ENCODE data around the gene ITPR1. TPM values are rescaled to one million over a fixed set of nuclear protein-coding genes. Genes with fewer than 3 reads are reported as not detected.

Gene ITPR1
- total RNA-seq, 4 donors from 2014 or later: 15.3 to 50.2 (median 28.7) TPM

- 45 to 55% methylated on average over 5 of the region's 5 CpGs for WGBS, 2 donors (ENCODE audit: low coverage in 1 of 2)
- TF ChIP-seq POLR2A (IDR thresholded peaks at IDR 0.05): no peak
- TF ChIP-seq, protein P1, sequence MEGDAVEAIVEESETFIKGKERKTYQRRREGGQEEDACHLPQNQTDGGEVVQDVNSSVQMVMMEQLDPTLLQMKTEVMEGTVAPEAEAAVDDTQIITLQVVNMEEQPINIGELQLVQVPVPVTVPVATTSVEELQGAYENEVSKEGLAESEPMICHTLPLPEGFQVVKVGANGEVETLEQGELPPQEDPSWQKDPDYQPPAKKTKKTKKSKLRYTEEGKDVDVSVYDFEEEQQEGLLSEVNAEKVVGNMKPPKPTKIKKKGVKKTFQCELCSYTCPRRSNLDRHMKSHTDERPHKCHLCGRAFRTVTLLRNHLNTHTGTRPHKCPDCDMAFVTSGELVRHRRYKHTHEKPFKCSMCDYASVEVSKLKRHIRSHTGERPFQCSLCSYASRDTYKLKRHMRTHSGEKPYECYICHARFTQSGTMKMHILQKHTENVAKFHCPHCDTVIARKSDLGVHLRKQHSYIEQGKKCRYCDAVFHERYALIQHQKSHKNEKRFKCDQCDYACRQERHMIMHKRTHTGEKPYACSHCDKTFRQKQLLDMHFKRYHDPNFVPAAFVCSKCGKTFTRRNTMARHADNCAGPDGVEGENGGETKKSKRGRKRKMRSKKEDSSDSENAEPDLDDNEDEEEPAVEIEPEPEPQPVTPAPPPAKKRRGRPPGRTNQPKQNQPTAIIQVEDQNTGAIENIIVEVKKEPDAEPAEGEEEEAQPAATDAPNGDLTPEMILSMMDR (IDR thresholded peaks at IDR 0.05): no peak
- peaks cover 21 to 56% (median 29%) of the 10 kb centered on the region in 4 donors for H3K4me1 ChIP-seq
- DNase-seq: no peak
- no peaks in the 10 kb centered on the region for H3K27me3 ChIP-seq
- H3K4me3 ChIP-seq: no peak overlapping the region
- in situ Hi-C loops (cut with MboI; ENCODE audit: low pct_ligation_motif_present in 1 of 4, low pct_unique_long_range_greater_than_20kb in 1 of 4, low sequenced_read_pairs in 3 of 4) (no loop called here), intact Hi-C loops (cut with DNase I; ENCODE audit: low total_unique reads) (no loop called here)
- H3K36me3 ChIP-seq: no peaks in the 10 kb centered on the region
- H3K9me3 ChIP-seq: no peaks in the 10 kb centered on the region
- peak overlapping the region in 1 of 4 donors; percentile 12 for H3K27ac ChIP-seq
Measured at GRCh38 chr3:4507024-4507596, 14.0 kb downstream of the ITPR1 start.

- TF ChIP-seq EP300 (IDR thresholded peaks at IDR 0.05; ENCODE audit: low read depth): no peak
- TF ChIP-seq POLR2AphosphoS5 (IDR thresholded peaks at IDR 0.05): no peak
- no peak for TF ChIP-seq POLR2A (IDR thresholded peaks at IDR 0.05)
- TF ChIP-seq, protein P1 (IDR thresholded peaks at IDR 0.05): no peak
- intact Hi-C loops (cut with DNase I; ENCODE audit: low total_unique reads) (no loop called here), in situ Hi-C loops (cut with MboI; ENCODE audit: low pct_ligation_motif_present in 1 of 4, low pct_unique_long_range_greater_than_20kb in 1 of 4, low sequenced_read_pairs in 3 of 4) (no loop called here)
- peaks cover 21 to 47% (median 25%) of the 10 kb centered on the region in 4 donors for H3K4me1 ChIP-seq
- no peaks in the 10 kb centered on the region for H3K27me3 ChIP-seq
- no peak overlapping the region for H3K27ac ChIP-seq
- no peak overlapping the region for H3K4me3 ChIP-seq
- no peaks in the 10 kb centered on the region for H3K36me3 ChIP-seq
- DNase-seq: no peak
- WGBS, 2 donors (ENCODE audit: low coverage in 1 of 2): 75 to 84% methylated on average over 2 to 8 of the region's 8 CpGs
- H3K9me3 ChIP-seq: no peaks in the 10 kb centered on the region
Measured at GRCh38 chr3:4508048-4508981, 15.2 kb downstream of the ITPR1 start.

DNA sequence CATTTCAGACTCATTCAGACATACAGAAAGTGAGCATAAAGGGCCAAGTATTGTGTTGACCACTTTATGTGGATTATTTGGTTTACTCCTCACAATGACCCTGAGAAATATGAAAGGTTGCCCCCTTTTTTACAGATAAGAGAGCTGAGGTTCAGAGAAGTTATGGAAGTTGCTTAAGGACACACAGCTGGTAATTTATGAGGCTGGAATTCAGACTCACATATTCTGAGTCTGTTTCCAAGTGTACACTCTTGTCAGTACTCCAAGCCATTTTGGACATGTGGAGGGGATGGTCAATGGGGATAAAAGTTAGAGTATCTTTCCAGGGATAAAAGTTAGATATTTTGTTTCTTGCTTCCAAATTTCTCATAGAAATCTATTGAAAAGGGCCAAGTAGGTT, 15.9 kb downstream of the ITPR1 start:
- H3K4me1 ChIP-seq: peaks cover 19 to 39% (median 24%) of the 10 kb centered on the region in 4 donors
- intact Hi-C loops (cut with DNase I; ENCODE audit: low total_unique reads) (no loop called here), in situ Hi-C loops (cut with MboI; ENCODE audit: low pct_ligation_motif_present in 1 of 4, low pct_unique_long_range_greater_than_20kb in 1 of 4, low sequenced_read_pairs in 3 of 4) (no loop called here)
- H3K9me3 ChIP-seq: no peaks in the 10 kb centered on the region
- no peak overlapping the region for H3K4me3 ChIP-seq
- H3K27ac ChIP-seq: no peak overlapping the region
- no peaks in the 10 kb centered on the region for H3K27me3 ChIP-seq
- DNase-seq: no peak
- no peaks in the 10 kb centered on the region for H3K36me3 ChIP-seq
- TF ChIP-seq POLR2AphosphoS5 (IDR thresholded peaks at IDR 0.05) (no peak), POLR2A (IDR thresholded peaks at IDR 0.05) (no peak), EP300 (IDR thresholded peaks at IDR 0.05; ENCODE audit: low read depth) (no peak)
- TF ChIP-seq, protein P1 (IDR thresholded peaks at IDR 0.05): no peak

DNA sequence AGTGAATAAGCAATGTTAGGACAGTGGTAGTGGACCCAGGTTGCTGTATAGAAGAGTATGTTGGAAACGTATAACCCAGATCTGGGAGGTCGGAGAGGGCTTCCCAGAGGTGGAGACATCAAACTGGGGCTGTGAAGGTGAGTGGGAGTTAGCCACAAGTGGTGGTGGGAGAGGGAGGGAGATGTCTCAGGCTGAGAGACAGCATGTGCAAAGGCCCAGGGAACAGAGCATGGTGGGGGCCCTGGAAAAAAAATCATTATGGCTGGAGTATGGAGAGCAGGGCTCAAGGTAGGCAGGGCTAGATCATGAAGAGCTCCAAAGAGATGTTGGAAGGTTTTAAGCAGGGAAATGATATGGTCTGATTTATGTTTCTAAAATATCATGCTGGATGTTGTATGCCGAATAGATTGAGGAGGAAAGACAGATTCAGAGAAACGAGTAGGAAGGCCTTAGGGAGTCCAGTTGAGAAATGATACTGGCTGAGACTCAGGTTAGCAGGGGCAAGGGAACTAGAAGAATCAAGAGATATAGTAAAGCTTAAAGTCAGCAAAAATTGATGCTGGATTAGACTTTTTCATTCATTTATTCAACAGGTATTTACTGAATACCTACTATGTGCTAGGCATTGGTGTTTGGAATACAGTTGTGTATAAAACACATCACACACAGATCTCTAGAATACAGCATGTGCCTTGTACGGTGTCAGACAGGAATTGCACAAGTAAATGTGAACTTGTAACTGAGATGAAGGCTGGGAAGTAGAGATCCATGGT, 17.0 kb downstream of the ITPR1 start:
- in situ Hi-C loops (cut with MboI; ENCODE audit: low pct_ligation_motif_present in 1 of 4, low pct_unique_long_range_greater_than_20kb in 1 of 4, low sequenced_read_pairs in 3 of 4): no loop called here
- H3K36me3 ChIP-seq: no peaks in the 10 kb centered on the region
- H3K9me3 ChIP-seq: no peaks in the 10 kb centered on the region
- no peak overlapping the region for H3K27ac ChIP-seq
- no peak for DNase-seq
- no peaks in the 10 kb centered on the region for H3K27me3 ChIP-seq
- H3K4me1 ChIP-seq: peaks cover 8 to 33% (median 17%) of the 10 kb centered on the region in 4 donors
- WGBS, 2 donors (ENCODE audit: low coverage in 1 of 2): 86 to 89% methylated on average over 4 to 5 of the region's 5 CpGs
- intact Hi-C loops (cut with DNase I; ENCODE audit: low total_unique reads): no loop called here
- TF ChIP-seq POLR2A (IDR thresholded peaks at IDR 0.05) (no peak), EP300 (IDR thresholded peaks at IDR 0.05; ENCODE audit: low read depth) (no peak)
- H3K4me3 ChIP-seq: no peak overlapping the region
